Prostate gland (tissue), 2 donors: Measurements from ENCODE around the gene HIBADH. TPM values are rescaled to one million over a fixed set of nuclear protein-coding genes. Genes with fewer than 3 reads are reported as not detected.
"Not testable (repeated sequence)": the region's sequence is repeated elsewhere in the genome, so short reads cannot be mapped to it uniquely, and the experiment has no call there.

Experiments
- DNase-seq: peaks from one replicate; pipeline ENCODE4 v3.0.0-alpha.2; 2019; ENCODE audit warnings: low spot score
- H3K27ac ChIP-seq, 2 donors: fragments of 200-600 bp; sonication (generic); 2 replicates each; pipeline ENCODE4 v1.5.1; 2017 to 2019
- H3K27me3 ChIP-seq: fragments of 200-600 bp; sonication (generic); replicated peaks from 2 replicates; pipeline ENCODE4 v1.5.1; 2019; ENCODE audit not compliant: insufficient read depth
- H3K36me3 ChIP-seq, 2 donors: fragments of 200-600 bp; sonication (generic); 1 replicate in 1 of 2; 2 replicates in 1 of 2; pipeline versions ENCODE4 v1.5.1 to v1.8.1; 2017 to 2019
- H3K4me1 ChIP-seq: fragments of 200-600 bp; sonication (generic); replicated peaks from 2 replicates; pipeline ENCODE4 v1.5.1; 2019
- H3K4me3 ChIP-seq, 2 donors: fragments of 200-600 bp; sonication (generic); 2 replicates each; pipeline ENCODE4 v1.5.1; 2017 to 2019
- H3K9me3 ChIP-seq: fragments of 200-600 bp; sonication (generic); 2 replicates; pipeline ENCODE4 v1.5.1; 2017
- CTCF ChIP-seq, 4 experiments: fragments of 200-600 bp in 2 of 4; fragments of 450-650 bp in 2 of 4; sonication (generic) in 2 of 4; IDR thresholded peaks; 1 replicate in 3 of 4; 2 replicates in 1 of 4; pipeline ENCODE4 v1.5.1; 2016 to 2019; ENCODE audit warnings: antibody characterized with exemption in 4 of 4, mild to moderate bottlenecking in 2 of 4, moderate library complexity in 2 of 4
- POLR2A ChIP-seq: fragments of 450-650 bp; IDR thresholded peaks from one replicate; pipeline ENCODE4 v1.6.1; 2016; ENCODE audit warnings: antibody characterized with exemption, mild to moderate bottlenecking
- POLR2AphosphoS5 ChIP-seq: sonication (generic); formaldehyde crosslinking; IDR thresholded peaks from one replicate; pipeline ENCODE4 v1.6.1; 2017; ENCODE audit warnings: antibody characterized with exemption
- WGBS: methylation state at CpG from one replicate; pipeline ENCODE4 v1.1.5; 2018; 5-methylcytosine and 5-hydroxymethylcytosine counted together
- intact Hi-C: fragments of 100-400 bp; cut with DNase I; formaldehyde crosslinking; loops from one replicate; pipeline ENCODE4 v1.14.2; 2022
- total RNA-seq, 2 donors: library from RNA; depleted of rRNA; stranded (reverse); fragments of >200 nt; gene quantifications; one replicate each; pipeline ENCODE4 v1.1.0, GENCODE V29; 2016

Gene HIBADH
- total RNA-seq, 2 donors from 2014 or later: 78.2 to 80.5 TPM

- Histone ChIP-seq H3K36me3 (no peaks in the 10 kb centered on the region), H3K27me3 (no peaks in the 10 kb centered on the region), H3K27ac (no peak overlapping the region), H3K4me3 (no peak overlapping the region), H3K4me1 (no peaks in the 10 kb centered on the region), H3K9me3 (no peaks in the 10 kb centered on the region)
- intact Hi-C loops: loop anchor here (10.0 kb wide), 1 partner anchor 189 kb away; no protein-coding TSS in a partner anchor
- TF ChIP-seq POLR2A: no peak
- TF ChIP-seq POLR2AphosphoS5: no peak
- no peak for TF ChIP-seq CTCF (IDR thresholded peaks at IDR 0.05)
- DNase-seq: no peak
- WGBS: 43% methylated on average over 2 of the region's 2 CpGs
Measured at GRCh38 chr7:27585781-27586447, 76.8 kb downstream of the HIBADH start.

DNA sequence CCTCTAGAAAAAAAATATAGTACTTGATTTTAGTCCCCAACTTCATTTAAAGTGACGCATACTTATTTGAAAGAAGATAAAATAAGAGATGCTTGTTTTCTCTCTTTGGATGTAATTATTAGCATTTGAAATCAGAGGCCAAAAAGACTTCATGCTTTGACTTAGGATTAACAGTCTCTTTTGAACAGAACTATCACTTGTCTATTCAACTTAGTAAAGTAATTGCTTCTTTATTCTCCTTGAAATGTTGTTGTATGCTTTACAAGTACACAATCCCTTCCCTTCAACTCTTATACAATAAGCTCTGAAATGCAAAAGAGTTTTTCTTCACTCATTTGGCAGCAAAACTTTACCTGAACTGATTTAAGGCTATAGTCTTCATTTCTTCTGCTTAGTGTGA lies 80.8 kb downstream of the HIBADH start:
- no peak overlapping the region for H3K4me3 ChIP-seq
- H3K27ac ChIP-seq: no peak overlapping the region
- intact Hi-C loops: loop anchor here (10.0 kb wide), 1 partner anchor 193 kb away; no protein-coding TSS in a partner anchor
- H3K9me3 ChIP-seq: no peaks in the 10 kb centered on the region
- H3K36me3 ChIP-seq: no peaks in the 10 kb centered on the region
- H3K27me3 ChIP-seq: no peaks in the 10 kb centered on the region
- DNase-seq: no peak
- H3K4me1 ChIP-seq: no peaks in the 10 kb centered on the region
- WGBS: 98% methylated on average over 1 of the region's 1 CpG
- no peak for TF ChIP-seq CTCF (IDR thresholded peaks at IDR 0.05)
- no peak for TF ChIP-seq POLR2A
- TF ChIP-seq POLR2AphosphoS5: no peak

- no peak overlapping the region for H3K4me3 ChIP-seq
- H3K9me3 ChIP-seq: no peaks in the 10 kb centered on the region
- H3K4me1 ChIP-seq: no peaks in the 10 kb centered on the region
- no peak for TF ChIP-seq POLR2A
- no peak for TF ChIP-seq POLR2AphosphoS5
- TF ChIP-seq CTCF (IDR thresholded peaks at IDR 0.05): no peak
- DNase-seq: no peak
- H3K36me3 ChIP-seq: no peaks in the 10 kb centered on the region
- H3K27ac ChIP-seq: no peak overlapping the region
- no peaks in the 10 kb centered on the region for H3K27me3 ChIP-seq
- 90% methylated on average over 2 of the region's 2 CpGs for WGBS
- intact Hi-C loops: loop anchor here (10.0 kb wide), 1 partner anchor 194 kb away; no protein-coding TSS in a partner anchor
Measured at GRCh38 chr7:27581119-27581518, 81.6 kb downstream of the HIBADH start.

GRCh38 chr7:27579565-27579964 lies 83.1 kb downstream of the HIBADH start:
- TF ChIP-seq CTCF (IDR thresholded peaks at IDR 0.05): no peak
- no peak for TF ChIP-seq POLR2A
- no peak for TF ChIP-seq POLR2AphosphoS5
- DNase-seq: no peak
- no peaks in the 10 kb centered on the region for H3K9me3 ChIP-seq
- no peaks in the 10 kb centered on the region for H3K4me1 ChIP-seq
- H3K4me3 ChIP-seq: no peak overlapping the region
- 45% methylated on average over 3 of the region's 3 CpGs for WGBS
- H3K27ac ChIP-seq: no peak overlapping the region
- intact Hi-C loops: loop anchor here (5.0 to 10.0 kb wide), 3 partner anchors 343 to 515 kb away; no protein-coding TSS in a partner anchor
- no peaks in the 10 kb centered on the region for H3K27me3 ChIP-seq
- H3K36me3 ChIP-seq: no peaks in the 10 kb centered on the region

DNA sequence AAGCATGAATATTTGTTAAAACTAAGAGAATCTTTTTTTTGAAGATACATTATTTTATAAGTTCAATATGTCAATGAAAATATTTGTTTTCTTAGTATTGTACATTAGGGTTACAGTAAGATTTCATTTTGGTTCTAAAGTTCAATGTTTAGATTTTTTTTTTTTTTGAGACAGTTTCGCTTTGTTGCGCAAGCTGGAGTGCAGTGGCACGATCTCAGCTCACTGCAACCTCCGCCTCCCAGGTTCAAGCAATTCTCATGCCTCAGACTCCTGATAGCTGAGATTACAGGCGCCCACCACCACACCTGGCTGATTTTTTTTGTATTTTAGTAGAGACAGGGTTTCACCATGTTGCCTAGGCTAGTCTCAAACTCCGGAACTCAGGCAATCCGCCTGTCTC lies 84.5 kb downstream of the HIBADH start:
- H3K27me3 ChIP-seq, H3K9me3 ChIP-seq, H3K27ac ChIP-seq, H3K36me3 ChIP-seq, H3K4me3 ChIP-seq, DNase-seq, H3K4me1 ChIP-seq: not testable (repeated sequence)
- intact Hi-C loops: loop anchor here (5.0 to 10.0 kb wide), 3 partner anchors 344 to 517 kb away; no protein-coding TSS in a partner anchor
- WGBS: 93% methylated on average over 7 of the region's 7 CpGs
